HepG2 (cell line): ENCODE results near the gene MT1A.
"Not testable (repeated sequence)": the region's sequence is repeated elsewhere in the genome, so short reads cannot be mapped to it uniquely, and the experiment has no call there.

Source experiments
- BRCA1 ChIP-seq: sonication (generic); formaldehyde crosslinking; IDR thresholded peaks from 2 replicates; pipeline ENCODE4 v1.4.0; 2020; ENCODE audit warnings: missing genetic modification reagents
- MBNL3 ChIP-seq: fragments of 250-450 bp; sonication (Bioruptor Pico); conservative IDR thresholded peaks from 2 replicates; pipeline ENCODE4 v1.8.0; 2022; ENCODE audit warnings: mild to moderate bottlenecking, inconsistent platforms
- MXI1 ChIP-seq: IDR thresholded peaks from 3 replicates; pipeline ENCODE4 v1.6.1; 2012; ENCODE audit warnings: low read depth, low read length, inconsistent platforms, borderline replicate concordance
- NR3C1 ChIP-seq: sonication (generic); formaldehyde crosslinking; IDR thresholded peaks from 2 replicates; pipeline ENCODE4 v1.4.0; 2020; ENCODE audit warnings: missing genetic modification reagents
- ZNF24 ChIP-seq: fragments of 450-650 bp; IDR thresholded peaks from 2 replicates; pipeline ENCODE4 v1.6.1; 2017; ENCODE audit warnings: antibody characterized with exemption, mild to moderate bottlenecking
- ZNF274 ChIP-seq: sonication (generic); formaldehyde crosslinking; IDR thresholded peaks from 2 replicates; pipeline ENCODE4 v1.5.1; 2020; ENCODE audit warnings: mild to moderate bottlenecking, missing genetic modification reagents
- TF ChIP-seq, protein P1 (sequence below): sonication (generic); formaldehyde crosslinking; IDR thresholded peaks from 2 replicates; pipeline ENCODE4 v1.5.0; 2020; ENCODE audit warnings: mild to moderate bottlenecking, missing genetic modification reagents, moderate library complexity
- TF ChIP-seq, protein P2 (sequence below): sonication (generic); formaldehyde crosslinking; IDR thresholded peaks from 2 replicates; pipeline ENCODE4 v1.8.1; 2022; ENCODE audit warnings: low read depth, mild to moderate bottlenecking, missing genetic modification reagents
- TF ChIP-seq, protein P3 (sequence below): sonication (generic); formaldehyde crosslinking; IDR thresholded peaks from 2 replicates; pipeline ENCODE4 v1.8.1; 2023; ENCODE audit warnings: mild to moderate bottlenecking, missing genetic modification reagents, borderline replicate concordance
- TF ChIP-seq, protein P4 (sequence below): sonication (generic); formaldehyde crosslinking; IDR thresholded peaks from 2 replicates; pipeline ENCODE4 v1.4.0; 2020; ENCODE audit warnings: missing genetic modification reagents, borderline replicate concordance
- TF ChIP-seq, protein P5 (sequence below): sonication (generic); formaldehyde crosslinking; IDR thresholded peaks from 2 replicates; pipeline ENCODE4 v1.4.0; 2020; ENCODE audit warnings: low read depth, mild to moderate bottlenecking, missing genetic modification reagents

DNA sequence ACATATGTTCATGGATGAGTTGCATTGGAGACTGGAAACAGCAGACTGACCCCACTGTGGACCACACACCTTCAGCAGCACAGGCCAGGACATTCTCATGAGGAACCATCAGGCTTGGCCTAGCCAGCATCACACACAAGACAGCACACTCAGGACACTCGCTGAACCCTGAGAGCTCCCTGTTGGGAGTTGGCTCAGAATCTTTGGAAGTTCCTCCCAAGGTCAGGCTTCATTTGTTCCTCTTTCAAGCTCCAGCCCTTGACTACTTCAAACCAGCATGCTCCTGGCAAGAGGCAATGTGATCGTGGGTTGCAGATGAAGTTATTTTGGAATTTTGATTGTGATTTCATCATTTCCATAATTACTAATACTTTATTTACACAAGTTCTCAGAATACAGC is 33.2 kb downstream of the MT1A start:
- not testable (repeated sequence) for TF ChIP-seq MXI1; ZNF274 (CRISPR knock-in tag); NR3C1 (CRISPR knock-in tag); BRCA1 (CRISPR knock-in tag); ZNF24; MBNL3 (CRISPR knock-in tag)
- TF ChIP-seq, protein P1, sequence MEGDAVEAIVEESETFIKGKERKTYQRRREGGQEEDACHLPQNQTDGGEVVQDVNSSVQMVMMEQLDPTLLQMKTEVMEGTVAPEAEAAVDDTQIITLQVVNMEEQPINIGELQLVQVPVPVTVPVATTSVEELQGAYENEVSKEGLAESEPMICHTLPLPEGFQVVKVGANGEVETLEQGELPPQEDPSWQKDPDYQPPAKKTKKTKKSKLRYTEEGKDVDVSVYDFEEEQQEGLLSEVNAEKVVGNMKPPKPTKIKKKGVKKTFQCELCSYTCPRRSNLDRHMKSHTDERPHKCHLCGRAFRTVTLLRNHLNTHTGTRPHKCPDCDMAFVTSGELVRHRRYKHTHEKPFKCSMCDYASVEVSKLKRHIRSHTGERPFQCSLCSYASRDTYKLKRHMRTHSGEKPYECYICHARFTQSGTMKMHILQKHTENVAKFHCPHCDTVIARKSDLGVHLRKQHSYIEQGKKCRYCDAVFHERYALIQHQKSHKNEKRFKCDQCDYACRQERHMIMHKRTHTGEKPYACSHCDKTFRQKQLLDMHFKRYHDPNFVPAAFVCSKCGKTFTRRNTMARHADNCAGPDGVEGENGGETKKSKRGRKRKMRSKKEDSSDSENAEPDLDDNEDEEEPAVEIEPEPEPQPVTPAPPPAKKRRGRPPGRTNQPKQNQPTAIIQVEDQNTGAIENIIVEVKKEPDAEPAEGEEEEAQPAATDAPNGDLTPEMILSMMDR (CRISPR knock-in tag) = not testable (repeated sequence)
- TF ChIP-seq, protein P2, sequence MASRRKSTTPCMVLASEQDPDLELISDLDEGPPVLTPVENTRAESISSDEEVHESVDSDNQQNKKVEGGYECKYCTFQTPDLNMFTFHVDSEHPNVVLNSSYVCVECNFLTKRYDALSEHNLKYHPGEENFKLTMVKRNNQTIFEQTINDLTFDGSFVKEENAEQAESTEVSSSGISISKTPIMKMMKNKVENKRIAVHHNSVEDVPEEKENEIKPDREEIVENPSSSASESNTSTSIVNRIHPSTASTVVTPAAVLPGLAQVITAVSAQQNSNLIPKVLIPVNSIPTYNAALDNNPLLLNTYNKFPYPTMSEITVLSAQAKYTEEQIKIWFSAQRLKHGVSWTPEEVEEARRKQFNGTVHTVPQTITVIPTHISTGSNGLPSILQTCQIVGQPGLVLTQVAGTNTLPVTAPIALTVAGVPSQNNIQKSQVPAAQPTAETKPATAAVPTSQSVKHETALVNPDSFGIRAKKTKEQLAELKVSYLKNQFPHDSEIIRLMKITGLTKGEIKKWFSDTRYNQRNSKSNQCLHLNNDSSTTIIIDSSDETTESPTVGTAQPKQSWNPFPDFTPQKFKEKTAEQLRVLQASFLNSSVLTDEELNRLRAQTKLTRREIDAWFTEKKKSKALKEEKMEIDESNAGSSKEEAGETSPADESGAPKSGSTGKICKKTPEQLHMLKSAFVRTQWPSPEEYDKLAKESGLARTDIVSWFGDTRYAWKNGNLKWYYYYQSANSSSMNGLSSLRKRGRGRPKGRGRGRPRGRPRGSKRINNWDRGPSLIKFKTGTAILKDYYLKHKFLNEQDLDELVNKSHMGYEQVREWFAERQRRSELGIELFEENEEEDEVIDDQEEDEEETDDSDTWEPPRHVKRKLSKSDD (CRISPR knock-in tag) = not testable (repeated sequence)
- TF ChIP-seq, protein P3, sequence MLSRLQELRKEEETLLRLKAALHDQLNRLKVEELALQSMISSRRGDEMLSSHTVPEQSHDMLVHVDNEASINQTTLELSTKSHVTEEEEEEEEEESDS (CRISPR knock-in tag) = not testable (repeated sequence)
- TF ChIP-seq, protein P4, sequence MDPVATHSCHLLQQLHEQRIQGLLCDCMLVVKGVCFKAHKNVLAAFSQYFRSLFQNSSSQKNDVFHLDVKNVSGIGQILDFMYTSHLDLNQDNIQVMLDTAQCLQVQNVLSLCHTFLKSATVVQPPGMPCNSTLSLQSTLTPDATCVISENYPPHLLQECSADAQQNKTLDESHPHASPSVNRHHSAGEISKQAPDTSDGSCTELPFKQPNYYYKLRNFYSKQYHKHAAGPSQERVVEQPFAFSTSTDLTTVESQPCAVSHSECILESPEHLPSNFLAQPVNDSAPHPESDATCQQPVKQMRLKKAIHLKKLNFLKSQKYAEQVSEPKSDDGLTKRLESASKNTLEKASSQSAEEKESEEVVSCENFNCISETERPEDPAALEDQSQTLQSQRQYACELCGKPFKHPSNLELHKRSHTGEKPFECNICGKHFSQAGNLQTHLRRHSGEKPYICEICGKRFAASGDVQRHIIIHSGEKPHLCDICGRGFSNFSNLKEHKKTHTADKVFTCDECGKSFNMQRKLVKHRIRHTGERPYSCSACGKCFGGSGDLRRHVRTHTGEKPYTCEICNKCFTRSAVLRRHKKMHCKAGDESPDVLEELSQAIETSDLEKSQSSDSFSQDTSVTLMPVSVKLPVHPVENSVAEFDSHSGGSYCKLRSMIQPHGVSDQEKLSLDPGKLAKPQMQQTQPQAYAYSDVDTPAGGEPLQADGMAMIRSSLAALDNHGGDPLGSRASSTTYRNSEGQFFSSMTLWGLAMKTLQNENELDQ (CRISPR knock-in tag) = not testable (repeated sequence)
- TF ChIP-seq, protein P5, sequence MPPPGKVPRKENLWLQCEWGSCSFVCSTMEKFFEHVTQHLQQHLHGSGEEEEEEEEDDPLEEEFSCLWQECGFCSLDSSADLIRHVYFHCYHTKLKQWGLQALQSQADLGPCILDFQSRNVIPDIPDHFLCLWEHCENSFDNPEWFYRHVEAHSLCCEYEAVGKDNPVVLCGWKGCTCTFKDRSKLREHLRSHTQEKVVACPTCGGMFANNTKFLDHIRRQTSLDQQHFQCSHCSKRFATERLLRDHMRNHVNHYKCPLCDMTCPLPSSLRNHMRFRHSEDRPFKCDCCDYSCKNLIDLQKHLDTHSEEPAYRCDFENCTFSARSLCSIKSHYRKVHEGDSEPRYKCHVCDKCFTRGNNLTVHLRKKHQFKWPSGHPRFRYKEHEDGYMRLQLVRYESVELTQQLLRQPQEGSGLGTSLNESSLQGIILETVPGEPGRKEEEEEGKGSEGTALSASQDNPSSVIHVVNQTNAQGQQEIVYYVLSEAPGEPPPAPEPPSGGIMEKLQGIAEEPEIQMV (CRISPR knock-in tag) = not testable (repeated sequence)
